ENCODE results near the gene EXOC3L1. TPM values are rescaled to one million over a fixed set of nuclear protein-coding genes. Genes with fewer than 3 reads are reported as not detected.
A peak's percentile ranks its signal among the peaks of the same experiment; 100 is the strongest.

Gene EXOC3L1
- total RNA-seq, 1 experiment from 2014 or later = not detected

DNA sequence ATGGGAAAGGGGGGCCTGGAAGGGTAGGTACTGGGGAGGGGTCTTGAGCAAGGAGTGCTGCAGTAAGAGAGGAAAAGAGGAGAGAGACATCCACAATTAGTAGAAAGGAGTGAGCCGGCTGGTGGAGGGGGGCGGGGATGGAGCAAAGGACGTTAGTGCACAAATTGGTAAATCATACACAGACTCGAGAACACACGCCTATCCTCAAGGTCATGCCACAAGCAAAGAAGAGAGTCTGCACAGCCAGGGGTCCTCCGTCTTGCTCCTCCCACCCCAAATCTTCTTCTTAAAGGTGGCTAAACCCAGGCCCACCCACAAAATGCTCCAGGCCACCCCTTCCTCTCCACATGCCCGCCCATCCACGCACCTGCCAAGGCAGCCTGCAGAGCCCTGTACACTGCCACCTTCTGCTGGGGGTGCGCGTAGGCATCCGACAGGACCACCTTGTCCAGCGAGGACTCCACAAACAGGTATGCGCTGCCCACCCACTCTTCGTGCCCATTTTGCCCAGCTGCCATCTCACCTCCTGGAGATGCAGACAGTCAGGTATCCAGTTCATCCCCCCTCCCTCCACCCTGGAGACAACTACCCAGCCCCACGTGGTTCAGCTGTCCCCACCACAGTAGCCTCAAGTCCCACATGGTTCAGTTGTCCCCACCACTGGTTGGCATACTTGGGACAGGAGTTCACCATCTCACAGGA is 33.6 kb downstream of the EXOC3L1 start:
- Histone ChIP-seq H3K9me3 (ENCODE audit: low read length) (no peaks in the 10 kb centered on the region), H2AFZ (ENCODE audit: low read length) (no peak overlapping the region), H3K27me3 (ENCODE audit: low read length) (no peaks in the 10 kb centered on the region), H3K79me2 (ENCODE audit: low read length) (no peaks in the 10 kb centered on the region), H3K4me1 (ENCODE audit: low read length) (peaks cover 32% of the 10 kb centered on the region), H3K36me3 (ENCODE audit: insufficient read depth, low read length) (no peaks in the 10 kb centered on the region), H4K20me1 (ENCODE audit: insufficient read depth, low read depth, low read length) (peaks cover 33% of the 10 kb centered on the region; the same call in 1 of the 2 replicates), H3K9me2 (replicated peaks; ENCODE audit: insufficient read depth, low read length) (no peaks in the 10 kb centered on the region), H3K4me2 (ENCODE audit: low read depth, low read length, poor library complexity, severe bottlenecking) (no peak overlapping the region), H3K4me3 (ENCODE audit: low read length) (no peak overlapping the region), H3K9ac (ENCODE audit: low read length) (no peak overlapping the region), H3K27ac (ENCODE audit: low read length) (no peak overlapping the region)
- DNase-seq = no peak

DNA sequence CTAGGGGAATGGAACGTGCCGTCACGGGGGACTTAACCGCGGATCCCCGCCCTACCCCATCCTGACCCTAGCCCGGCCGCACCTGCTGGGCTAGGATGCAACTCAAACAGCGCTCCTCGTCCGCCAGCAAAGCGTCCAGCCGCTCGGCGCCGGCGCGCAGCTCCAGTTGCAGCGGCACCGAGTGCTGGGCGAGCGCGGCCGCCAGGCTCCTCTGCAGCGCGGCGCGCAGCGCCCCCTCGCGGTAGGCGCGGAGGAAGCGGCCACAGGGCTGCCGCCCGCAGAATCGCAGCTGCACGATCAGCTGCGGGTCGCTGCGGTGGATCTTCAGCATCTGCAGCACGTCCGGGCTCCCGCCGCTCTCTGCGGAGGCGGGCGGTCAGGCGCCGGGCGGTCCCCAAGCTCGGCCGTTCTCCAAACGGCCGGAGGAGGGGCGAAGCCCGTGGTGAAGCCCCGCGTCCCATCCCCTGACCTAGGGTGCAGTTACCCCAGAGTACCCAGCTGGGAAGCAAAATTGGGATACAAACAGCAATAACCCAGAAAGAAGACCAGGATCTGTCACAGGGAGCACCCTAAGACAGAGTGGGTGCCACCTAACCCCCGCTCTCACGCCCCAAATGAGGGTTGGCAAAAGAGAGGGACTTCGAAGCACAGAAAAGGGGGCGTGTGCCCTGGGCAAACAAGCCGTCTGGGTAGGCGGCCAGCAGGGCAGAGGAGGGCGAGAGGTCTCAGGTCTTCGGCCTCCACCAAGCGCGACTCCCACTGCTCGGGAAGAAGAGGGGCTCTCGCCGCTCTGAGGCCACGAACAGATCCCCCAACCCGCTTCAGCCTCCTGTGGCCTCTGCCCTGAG is 34.4 kb downstream of the EXOC3L1 start:
- Histone ChIP-seq H3K4me3 (ENCODE audit: low read length) (no peak overlapping the region), H3K9ac (ENCODE audit: low read length) (no peak overlapping the region), H3K79me2 (ENCODE audit: low read length) (no peaks in the 10 kb centered on the region), H3K27me3 (ENCODE audit: low read length) (no peaks in the 10 kb centered on the region), H3K36me3 (ENCODE audit: insufficient read depth, low read length) (no peaks in the 10 kb centered on the region), H4K20me1 (ENCODE audit: insufficient read depth, low read depth, low read length) (peaks cover 32% of the 10 kb centered on the region; the same call in 1 of the 2 replicates), H3K9me3 (ENCODE audit: low read length) (no peaks in the 10 kb centered on the region), H2AFZ (ENCODE audit: low read length) (no peak overlapping the region), H3K4me1 (ENCODE audit: low read length) (peaks cover 25% of the 10 kb centered on the region), H3K4me2 (ENCODE audit: low read depth, low read length, poor library complexity, severe bottlenecking) (no peak overlapping the region), H3K27ac (ENCODE audit: low read length) (no peak overlapping the region), H3K9me2 (replicated peaks; ENCODE audit: insufficient read depth, low read length) (no peaks in the 10 kb centered on the region)
- DNase-seq = peak; percentile 90

DNA sequence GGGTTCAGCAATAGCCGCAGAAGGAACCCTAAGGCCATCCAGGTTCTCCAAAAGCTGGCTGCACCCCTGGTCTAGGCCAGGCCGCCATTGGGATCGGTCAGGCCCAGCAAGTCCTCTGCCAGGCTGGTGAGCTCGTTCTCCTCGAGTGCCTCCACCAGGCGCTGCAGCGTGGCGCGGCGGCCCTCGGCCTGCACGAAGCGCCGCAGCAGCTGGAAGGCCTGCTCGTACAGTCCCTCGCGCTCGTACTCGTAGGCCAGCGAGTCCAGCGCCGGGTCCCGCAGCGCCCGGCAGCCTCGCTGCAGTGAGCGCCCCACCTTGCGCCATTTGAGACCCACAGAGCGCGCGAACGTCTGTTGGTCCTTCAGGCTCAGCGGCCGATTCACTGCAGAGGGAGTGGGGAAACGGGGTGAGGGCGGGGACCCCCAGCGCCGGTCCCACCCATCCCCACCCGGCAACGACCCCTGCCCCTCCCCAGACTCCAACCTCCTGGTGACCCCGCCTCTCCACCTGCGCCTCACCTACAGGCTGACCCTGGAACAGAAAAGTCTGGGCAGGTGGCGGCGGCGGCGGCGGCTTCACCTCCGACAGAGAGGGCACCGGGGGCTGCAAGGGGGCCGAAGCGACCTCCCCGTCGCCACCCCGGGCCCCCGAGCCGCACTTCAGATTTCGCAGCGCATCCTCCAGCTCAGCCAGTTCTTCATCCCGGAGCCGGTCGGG is 35.2 kb downstream of the EXOC3L1 start:
- H3K9me3 ChIP-seq (ENCODE audit: low read length) = no peaks in the 10 kb centered on the region
- H3K4me1 ChIP-seq (ENCODE audit: low read length) = peaks cover 20% of the 10 kb centered on the region
- H3K9ac ChIP-seq (ENCODE audit: low read length) = no peak overlapping the region
- H2AFZ ChIP-seq (ENCODE audit: low read length) = no peak overlapping the region
- DNase-seq = no peak
- no peaks in the 10 kb centered on the region for H3K9me2 ChIP-seq (replicated peaks; ENCODE audit: insufficient read depth, low read length)
- H3K4me3 ChIP-seq (ENCODE audit: low read length) = no peak overlapping the region
- no peaks in the 10 kb centered on the region for H3K27me3 ChIP-seq (ENCODE audit: low read length)
- peaks cover 32% of the 10 kb centered on the region; the same call in 1 of the 2 replicates for H4K20me1 ChIP-seq (ENCODE audit: insufficient read depth, low read depth, low read length)
- H3K27ac ChIP-seq (ENCODE audit: low read length) = no peak overlapping the region
- no peak overlapping the region for H3K4me2 ChIP-seq (ENCODE audit: low read depth, low read length, poor library complexity, severe bottlenecking)
- no peaks in the 10 kb centered on the region for H3K79me2 ChIP-seq (ENCODE audit: low read length)
- H3K36me3 ChIP-seq (ENCODE audit: insufficient read depth, low read length) = no peaks in the 10 kb centered on the region

DNA sequence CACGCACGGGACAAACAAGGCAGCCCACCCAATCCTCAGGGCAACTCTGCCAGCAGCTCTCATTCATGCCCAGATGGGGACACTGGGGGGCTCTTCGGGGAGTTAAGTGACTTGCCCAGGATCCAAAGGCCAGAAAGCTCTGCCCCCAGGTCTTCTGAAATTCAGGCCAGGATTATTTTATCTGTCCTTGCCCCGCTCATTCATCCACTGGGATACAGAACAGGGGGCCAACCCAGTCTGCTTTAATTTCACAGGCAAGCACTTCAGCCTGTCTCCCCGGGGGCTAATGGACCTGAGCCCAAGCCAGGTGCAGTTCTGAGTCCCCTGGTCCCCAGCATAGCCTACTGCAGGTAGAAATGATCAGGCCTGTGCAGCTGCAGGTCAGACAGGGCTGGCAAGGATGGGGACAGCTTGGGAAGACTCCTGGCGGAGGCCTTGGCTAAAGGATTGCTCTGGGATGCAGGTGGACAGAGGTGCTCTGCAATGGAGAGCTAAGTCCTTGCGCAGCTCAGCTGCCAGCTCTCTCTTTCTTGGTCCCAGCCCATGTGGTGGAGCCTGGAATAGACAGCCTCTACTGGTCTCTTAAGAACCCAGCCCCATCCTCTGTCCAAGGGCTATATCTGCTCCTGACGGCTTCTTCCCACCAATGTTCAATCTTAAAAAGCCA is 38.4 kb downstream of the EXOC3L1 start:
- no peaks in the 10 kb centered on the region for H3K27me3 ChIP-seq (ENCODE audit: low read length)
- no peaks in the 10 kb centered on the region for H3K79me2 ChIP-seq (ENCODE audit: low read length)
- DNase-seq = no peak
- H3K4me2 ChIP-seq (ENCODE audit: low read depth, low read length, poor library complexity, severe bottlenecking) = no peak overlapping the region
- no peak overlapping the region for H3K4me3 ChIP-seq (ENCODE audit: low read length)
- H3K9me2 ChIP-seq (replicated peaks; ENCODE audit: insufficient read depth, low read length) = no peaks in the 10 kb centered on the region
- H2AFZ ChIP-seq (ENCODE audit: low read length) = no peak overlapping the region
- H3K27ac ChIP-seq (ENCODE audit: low read length) = no peak overlapping the region
- H3K9me3 ChIP-seq (ENCODE audit: low read length) = no peaks in the 10 kb centered on the region
- H3K9ac ChIP-seq (ENCODE audit: low read length) = no peak overlapping the region
- H3K4me1 ChIP-seq (ENCODE audit: low read length) = peaks cover 7% of the 10 kb centered on the region
- H3K36me3 ChIP-seq (ENCODE audit: insufficient read depth, low read length) = no peaks in the 10 kb centered on the region; the same call in 1 of the 2 replicates
- peaks cover 24% of the 10 kb centered on the region; the same call in 1 of the 2 replicates for H4K20me1 ChIP-seq (ENCODE audit: insufficient read depth, low read depth, low read length)

DNA sequence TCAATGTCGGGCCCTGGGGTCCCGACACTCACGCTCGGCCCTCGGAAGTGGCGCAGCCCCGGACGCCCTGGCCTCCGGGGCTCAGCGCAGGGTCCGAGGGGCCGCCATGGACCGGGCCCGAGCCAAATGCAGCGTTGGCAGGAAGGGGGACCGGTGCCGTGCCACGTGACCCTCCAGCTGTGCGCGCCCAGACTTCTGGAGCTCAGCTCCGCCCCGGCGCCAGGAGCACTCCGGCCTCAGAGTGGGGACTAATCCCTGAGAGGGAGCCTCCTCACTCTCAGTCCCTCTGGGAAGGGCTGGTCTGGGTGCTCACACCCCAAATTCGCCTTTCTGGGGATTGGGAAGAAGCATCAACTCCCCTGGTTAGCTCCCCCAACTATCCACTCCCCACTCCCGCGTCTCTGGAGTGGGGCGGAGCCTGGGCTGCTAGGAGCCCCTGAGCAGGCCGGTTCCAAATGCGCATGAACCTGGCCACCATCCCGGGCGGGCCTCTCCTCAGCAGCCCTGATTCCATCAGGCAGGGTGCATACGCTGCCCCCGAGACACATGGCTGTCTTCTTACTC is 39.0 kb downstream of the EXOC3L1 start, which contains the start of gene B3GNT9:
TSS of gene B3GNT9 (minus strand) at position 166 of the 564 bp plus-strand sequence. CDS start 513 bp downstream, outside the sequence.
- Histone ChIP-seq H4K20me1 (ENCODE audit: insufficient read depth, low read depth, low read length) (peaks cover 19% of the 10 kb centered on the region; the same call in 1 of the 2 replicates), H3K4me3 (ENCODE audit: low read length) (no peak within 1 kb of the TSS), H3K36me3 (ENCODE audit: insufficient read depth, low read length) (no peaks in the 10 kb centered on the region; the same call in 1 of the 2 replicates), H3K4me1 (ENCODE audit: low read length) (peaks cover 7% of the 10 kb centered on the region), H2AFZ (ENCODE audit: low read length) (no peak within 1 kb of the TSS), H3K79me2 (ENCODE audit: low read length) (no peaks in the 10 kb centered on the region), H3K9ac (ENCODE audit: low read length) (no peak within 1 kb of the TSS), H3K9me2 (replicated peaks; ENCODE audit: insufficient read depth, low read length) (no peaks in the 10 kb centered on the region), H3K27me3 (ENCODE audit: low read length) (no peaks in the 10 kb centered on the region), H3K9me3 (ENCODE audit: low read length) (no peaks in the 10 kb centered on the region), H3K27ac (ENCODE audit: low read length) (no peak within 1 kb of the TSS), H3K4me2 (ENCODE audit: low read depth, low read length, poor library complexity, severe bottlenecking) (no peak within 1 kb of the TSS)
- no peak for DNase-seq

DNA sequence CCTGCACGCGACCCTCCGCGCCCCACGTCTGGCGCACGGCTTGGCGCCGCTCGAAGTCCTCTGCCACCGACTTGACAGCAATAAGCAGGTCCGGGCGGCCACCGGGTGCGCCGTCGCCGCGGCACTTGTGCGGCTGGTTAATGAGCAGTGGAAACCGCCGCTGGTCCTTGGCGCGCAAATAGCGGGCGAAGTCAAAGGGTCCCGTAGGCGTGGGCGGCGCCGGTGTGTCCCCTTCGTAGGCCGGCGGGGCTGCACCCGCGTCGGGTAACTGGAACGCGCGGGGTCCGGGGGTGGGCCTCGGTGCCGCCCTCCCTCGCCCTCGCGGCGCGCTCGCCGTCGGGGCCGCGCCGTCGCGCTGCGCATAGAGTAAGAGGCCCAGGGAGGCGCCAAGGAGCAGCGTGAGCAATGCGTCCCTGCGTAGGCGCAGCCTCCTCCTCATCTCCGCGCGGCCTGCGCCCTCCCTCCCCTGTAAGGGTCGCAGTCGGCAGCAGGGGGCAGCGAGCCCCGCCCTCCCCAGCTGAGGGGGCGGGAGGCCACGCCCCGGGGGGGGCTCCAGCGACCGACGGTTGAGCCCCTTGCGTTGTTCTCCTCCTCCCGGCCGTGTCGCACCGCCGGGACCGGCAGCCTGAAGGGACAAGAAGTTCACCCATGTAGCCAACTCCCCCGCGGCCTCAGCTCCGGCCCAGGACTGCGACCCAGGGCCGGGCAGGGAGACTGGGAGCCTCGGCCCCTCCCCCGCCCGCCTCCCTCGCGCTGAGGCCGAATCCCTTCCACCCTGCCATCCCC is 39.7 kb downstream of the EXOC3L1 start:
- Histone ChIP-seq H4K20me1 (ENCODE audit: insufficient read depth, low read depth, low read length) (peaks cover 13% of the 10 kb centered on the region; the same call in 1 of the 2 replicates), H3K79me2 (ENCODE audit: low read length) (no peaks in the 10 kb centered on the region), H3K4me2 (ENCODE audit: low read depth, low read length, poor library complexity, severe bottlenecking) (no peak overlapping the region), H3K4me3 (ENCODE audit: low read length) (no peak overlapping the region), H3K4me1 (ENCODE audit: low read length) (peaks cover 3% of the 10 kb centered on the region), H2AFZ (ENCODE audit: low read length) (no peak overlapping the region), H3K9ac (ENCODE audit: low read length) (no peak overlapping the region), H3K27me3 (ENCODE audit: low read length) (no peaks in the 10 kb centered on the region), H3K9me3 (ENCODE audit: low read length) (no peaks in the 10 kb centered on the region), H3K27ac (ENCODE audit: low read length) (no peak overlapping the region), H3K36me3 (ENCODE audit: insufficient read depth, low read length) (no peaks in the 10 kb centered on the region; the same call in 1 of the 2 replicates), H3K9me2 (replicated peaks; ENCODE audit: insufficient read depth, low read length) (no peaks in the 10 kb centered on the region)
- no peak for DNase-seq
